Neural cell (in vitro differentiated cells): ENCODE measurements around the gene ATP8B4. TPM values are rescaled to one million over a fixed set of nuclear protein-coding genes. Genes with fewer than 3 reads are reported as not detected.

ENCODE experiments used
- H2AFZ ChIP-seq: fragments of 200-600, 300-800 bp; sonication (generic), shearing (Covaris generic); 2 replicates; pipeline ENCODE4 v1.6.0; 2014; ENCODE audit warnings: low read depth, mild to moderate bottlenecking, antibody characterized with exemption, low read length, moderate library complexity
- H3F3A ChIP-seq: fragments of 200-600 bp; shearing (Covaris generic); 2 replicates; pipeline ENCODE4 v1.6.1; 2016; ENCODE audit warnings: mild to moderate bottlenecking, moderate library complexity, mixed read lengths, antibody characterized with exemption, low read length; ENCODE audit not compliant: insufficient read depth, poor library complexity, severe bottlenecking
- H3K27ac ChIP-seq: fragments of 200-600, 300-800 bp; sonication (generic), shearing (Covaris generic); 2 replicates; pipeline ENCODE4 v1.5.1; 2014; ENCODE audit warnings: mild to moderate bottlenecking, low read length, moderate library complexity
- H3K27me3 ChIP-seq: fragments of 300-800, 200-600 bp; sonication (generic), shearing (Covaris generic); 2 replicates; pipeline ENCODE4 v1.6.0; 2014; ENCODE audit warnings: mild to moderate bottlenecking, low read depth, low read length, moderate library complexity; ENCODE audit not compliant: insufficient read depth
- H3K36me3 ChIP-seq: fragments of 300-800, 200-600 bp; sonication (generic), shearing (Covaris generic); 2 replicates; pipeline ENCODE4 v1.5.1; 2014; ENCODE audit warnings: mild to moderate bottlenecking, antibody characterized with exemption, low read length, moderate library complexity; ENCODE audit not compliant: insufficient read depth
- H3K4me2 ChIP-seq: fragments of 300-800, 200-600 bp; sonication (generic), shearing (Covaris generic); 2 replicates; pipeline ENCODE4 v1.6.0; 2014; ENCODE audit warnings: mild to moderate bottlenecking, low read length
- H3K4me3 ChIP-seq: fragments of 300-800, 200-600 bp; sonication (generic), shearing (Covaris generic); 2 replicates; pipeline ENCODE4 v1.5.1; 2014; ENCODE audit warnings: mild to moderate bottlenecking, low read length, moderate library complexity
- H3K79me2 ChIP-seq: fragments of 200-600 bp; shearing (Covaris generic); replicated peaks from 2 replicates; pipeline ENCODE4 v1.6.0; 2014; ENCODE audit warnings: mild to moderate bottlenecking, low read length, moderate library complexity; ENCODE audit not compliant: insufficient read depth
- H3K9ac ChIP-seq: fragments of 300-800, 200-600 bp; sonication (generic), shearing (Covaris generic); 2 replicates; pipeline ENCODE4 v1.6.1; 2016; ENCODE audit warnings: mild to moderate bottlenecking, low read length, mixed read lengths
- H3K9me2 ChIP-seq: fragments of 200-600 bp; shearing (Covaris generic); 2 replicates; pipeline ENCODE4 v1.6.1; 2016; ENCODE audit warnings: mild to moderate bottlenecking, low read length, mixed read lengths; ENCODE audit not compliant: insufficient read depth
- H3K9me3 ChIP-seq: fragments of 200-600, 300-800 bp; sonication (generic), shearing (Covaris generic); 2 replicates; pipeline ENCODE4 v1.6.1; 2016; ENCODE audit warnings: mild to moderate bottlenecking, mixed run types, low read length, moderate library complexity, mixed read lengths
- H4K20me1 ChIP-seq: fragments of 200-600 bp; shearing (Covaris generic); 2 replicates; pipeline ENCODE4 v1.6.1; 2016; ENCODE audit warnings: mild to moderate bottlenecking, mixed run types; ENCODE audit not compliant: insufficient read depth
- EP300 ChIP-seq: fragments of 450-650 bp; conservative IDR thresholded peaks from 2 replicates; pipeline ENCODE4 v1.6.1; 2014; ENCODE audit warnings: antibody characterized with exemption, mild to moderate bottlenecking, moderate library complexity; ENCODE audit not compliant: poor library complexity, severe bottlenecking
- EZH2 ChIP-seq: fragments of 200-600, 300-800 bp; shearing (Covaris generic), sonication (generic); IDR thresholded peaks from 2 replicates; pipeline ENCODE4 v1.6.1; 2014; ENCODE audit warnings: antibody characterized with exemption, low read length, borderline replicate concordance, mild to moderate bottlenecking; ENCODE audit not compliant: insufficient read depth, poor library complexity, severe bottlenecking
- MXI1 ChIP-seq: fragments of 450-650 bp; conservative IDR thresholded peaks from 2 replicates; pipeline ENCODE4 v1.6.1; 2014; ENCODE audit warnings: antibody characterized with exemption, mild to moderate bottlenecking; ENCODE audit not compliant: poor library complexity, severe bottlenecking
- POLR2AphosphoS5 ChIP-seq: IDR thresholded peaks from 2 replicates; pipeline ENCODE4 v1.6.1; 2012
- RAD21 ChIP-seq: fragments of 450-650 bp; conservative IDR thresholded peaks from 2 replicates; pipeline ENCODE4 v1.6.1; 2014; ENCODE audit warnings: antibody characterized with exemption, mild to moderate bottlenecking, moderate library complexity
- REST ChIP-seq: IDR thresholded peaks from 2 replicates; pipeline ENCODE4 v1.6.1; 2012; ENCODE audit warnings: borderline replicate concordance
- SMC3 ChIP-seq: fragments of 450-650 bp; conservative IDR thresholded peaks from 2 replicates; pipeline ENCODE4 v1.6.1; 2014; ENCODE audit warnings: antibody characterized with exemption, mild to moderate bottlenecking, moderate library complexity; ENCODE audit not compliant: poor library complexity
- TAF1 ChIP-seq: IDR thresholded peaks from 2 replicates; pipeline ENCODE4 v1.6.1; 2012; ENCODE audit warnings: low read depth
- polyA plus RNA-seq: library from polyadenylated mRNA; depleted of rRNA; stranded (reverse); fragments of >200 nt; gene quantifications from 2 replicates; pipeline ENCODE4 v1.2.3, GENCODE V29; 2014
- TF ChIP-seq, protein P1 (sequence below): fragments of 450-650 bp; IDR thresholded peaks from 2 replicates; pipeline ENCODE4 v1.5.1; 2014; ENCODE audit warnings: antibody characterized with exemption, mild to moderate bottlenecking, moderate library complexity; ENCODE audit not compliant: poor library complexity, severe bottlenecking

The ATP8B4 gene
- polyA plus RNA-seq, 1 donor from 2014 or later, result 2.9 TPM

DNA sequence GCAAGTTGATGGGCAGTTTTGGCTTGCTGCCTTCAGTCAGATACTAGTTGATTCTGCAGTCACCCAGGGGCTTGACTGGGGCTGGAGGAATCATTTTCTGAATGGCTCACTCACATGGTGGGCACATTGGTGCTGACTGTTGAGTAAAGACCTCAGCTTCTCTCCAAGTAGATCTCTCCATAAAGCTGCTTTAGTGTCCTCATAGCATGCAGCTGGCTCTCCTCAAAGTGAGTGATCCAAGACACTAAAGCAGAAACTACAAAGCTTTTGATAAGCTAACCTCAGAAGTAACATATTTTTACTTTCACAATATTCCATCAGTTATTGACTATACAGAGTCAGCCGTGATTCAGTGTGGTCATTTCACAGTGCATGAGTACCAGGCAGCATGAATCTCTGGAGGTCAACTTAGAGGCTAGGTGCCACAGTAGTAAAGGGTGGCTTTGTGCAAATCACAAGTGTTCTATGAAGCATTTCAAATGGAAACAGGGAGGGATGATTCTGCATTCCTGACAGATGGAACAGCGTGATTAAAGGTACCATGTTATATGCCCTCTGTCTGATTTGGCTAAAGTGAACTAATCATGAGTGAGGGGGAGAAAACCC is 24.3 kb upstream of the ATP8B4 start:
- Histone ChIP-seq H3K9me2 (no peaks in the 10 kb centered on the region), H3K27ac (no peak overlapping the region), H2AFZ (no peak overlapping the region), H3K27me3 (no peaks in the 10 kb centered on the region), H3K9ac (no peak overlapping the region), H3K79me2 (no peaks in the 10 kb centered on the region), H4K20me1 (no peaks in the 10 kb centered on the region), H3K4me3 (no peak overlapping the region), H3K4me2 (no peak overlapping the region), H3K9me3 (no peaks in the 10 kb centered on the region), H3F3A (no peaks in the 10 kb centered on the region), H3K36me3 (no peaks in the 10 kb centered on the region)
- TF ChIP-seq EZH2 (no peak), TAF1 (no peak), REST (no peak)

DNA sequence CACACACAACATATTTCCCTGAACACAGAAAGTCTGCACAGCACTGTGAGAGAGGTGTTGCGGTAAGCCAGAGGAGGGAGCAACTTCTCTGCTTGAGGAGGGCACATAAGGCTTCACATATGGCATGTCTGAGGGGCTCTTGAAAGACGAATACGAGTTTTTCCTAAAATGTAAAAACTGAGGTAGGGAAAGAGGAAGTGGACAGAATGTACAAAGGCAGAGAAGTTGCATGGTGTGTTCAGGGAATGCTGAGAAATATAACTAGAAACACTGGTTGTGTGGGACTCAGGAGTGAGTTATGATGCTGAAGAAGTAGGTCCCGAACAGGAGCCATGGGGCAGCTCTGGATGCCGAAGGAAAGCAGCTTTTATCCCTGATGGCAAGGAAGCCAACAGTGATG is 22.8 kb upstream of the ATP8B4 start:
- no peaks in the 10 kb centered on the region for H3K9me3 ChIP-seq
- no peak overlapping the region for H3K27ac ChIP-seq
- H3K4me2 ChIP-seq, result no peak overlapping the region
- TF ChIP-seq RAD21, result no peak
- TF ChIP-seq, protein P1, sequence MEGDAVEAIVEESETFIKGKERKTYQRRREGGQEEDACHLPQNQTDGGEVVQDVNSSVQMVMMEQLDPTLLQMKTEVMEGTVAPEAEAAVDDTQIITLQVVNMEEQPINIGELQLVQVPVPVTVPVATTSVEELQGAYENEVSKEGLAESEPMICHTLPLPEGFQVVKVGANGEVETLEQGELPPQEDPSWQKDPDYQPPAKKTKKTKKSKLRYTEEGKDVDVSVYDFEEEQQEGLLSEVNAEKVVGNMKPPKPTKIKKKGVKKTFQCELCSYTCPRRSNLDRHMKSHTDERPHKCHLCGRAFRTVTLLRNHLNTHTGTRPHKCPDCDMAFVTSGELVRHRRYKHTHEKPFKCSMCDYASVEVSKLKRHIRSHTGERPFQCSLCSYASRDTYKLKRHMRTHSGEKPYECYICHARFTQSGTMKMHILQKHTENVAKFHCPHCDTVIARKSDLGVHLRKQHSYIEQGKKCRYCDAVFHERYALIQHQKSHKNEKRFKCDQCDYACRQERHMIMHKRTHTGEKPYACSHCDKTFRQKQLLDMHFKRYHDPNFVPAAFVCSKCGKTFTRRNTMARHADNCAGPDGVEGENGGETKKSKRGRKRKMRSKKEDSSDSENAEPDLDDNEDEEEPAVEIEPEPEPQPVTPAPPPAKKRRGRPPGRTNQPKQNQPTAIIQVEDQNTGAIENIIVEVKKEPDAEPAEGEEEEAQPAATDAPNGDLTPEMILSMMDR, result no peak
- no peak for TF ChIP-seq MXI1
- TF ChIP-seq SMC3, result no peak
- no peak for TF ChIP-seq TAF1
- TF ChIP-seq EZH2, result no peak
- TF ChIP-seq EP300, result no peak
- TF ChIP-seq REST, result no peak
- no peak for TF ChIP-seq POLR2AphosphoS5
- H3K9me2 ChIP-seq, result no peaks in the 10 kb centered on the region
- H3F3A ChIP-seq, result no peaks in the 10 kb centered on the region
- H3K79me2 ChIP-seq, result no peaks in the 10 kb centered on the region
- no peaks in the 10 kb centered on the region for H4K20me1 ChIP-seq
- H2AFZ ChIP-seq, result no peak overlapping the region
- H3K27me3 ChIP-seq, result no peaks in the 10 kb centered on the region
- no peak overlapping the region for H3K9ac ChIP-seq
- H3K4me3 ChIP-seq, result no peak overlapping the region
- no peaks in the 10 kb centered on the region for H3K36me3 ChIP-seq
